HEK293 (cell line): Measurements from ENCODE around the gene PDIA4.

Experiments used
- CTCF ChIA-PET: fragments of 350-600 bp; formaldehyde crosslinking; extraction: SDS; loops from one replicate; lab custom pipeline; 2021; ENCODE audit warnings: antibody characterized with exemption; lab: Yijun Ruan, JAX
- POLR2A ChIA-PET: fragments of 300-600 bp; formaldehyde crosslinking; extraction: SDS; loops from one replicate; lab custom pipeline; 2020; ENCODE audit warnings: antibody characterized with exemption, inconsistent platforms; lab: Yijun Ruan, JAX
- H3K27ac ChIP-seq: fragments of 200-500 bp; sonication (Bioruptor generic); 2 replicates; pipeline ENCODE4 v1.5.1; 2014; ENCODE audit warnings: low read depth, low read length, control low read depth, inconsistent platforms; ENCODE audit errors: extremely low read depth
- H3K36me3 ChIP-seq, 2 experiments: fragments of 200-500 bp in 1 of 2; sonication (Bioruptor generic) in 1 of 2; 1 replicate in 1 of 2; 2 replicates in 1 of 2; pipeline ENCODE4 v1.5.1; 2014 to 2017; ENCODE audit warnings: inconsistent platforms in 2 of 2, low read length in 2 of 2; ENCODE audit not compliant: control insufficient read depth in 2 of 2, insufficient read depth in 1 of 2
- H3K4me1 ChIP-seq: fragments of 200-500 bp; sonication (Bioruptor generic); 2 replicates; pipeline ENCODE4 v1.5.1; 2014; ENCODE audit warnings: mild to moderate bottlenecking, low read length, inconsistent platforms; ENCODE audit not compliant: control insufficient read depth, insufficient read depth
- H3K4me3 ChIP-seq: 2 replicates; pipeline ENCODE4 v1.5.1; 2011; ENCODE audit warnings: low read depth, mild to moderate bottlenecking, control low read depth, low read length, moderate library complexity
- H3K9me3 ChIP-seq: fragments of 200-500 bp; sonication (Bioruptor generic); 2 replicates; pipeline ENCODE4 v1.5.1; 2014; ENCODE audit warnings: low read depth, low read length, inconsistent platforms; ENCODE audit not compliant: control insufficient read depth, insufficient read depth
- GLIS2 ChIP-seq: fragments of 450-650 bp; formaldehyde crosslinking; IDR thresholded peaks from 2 replicates; pipeline ENCODE4 v1.5.1; 2016; ENCODE audit warnings: missing biosample characterization, missing genetic modification characterization
- HOXD13 ChIP-seq: sonication (generic); formaldehyde crosslinking; IDR thresholded peaks from 2 replicates; pipeline ENCODE4 v1.8.0; 2022; ENCODE audit warnings: missing genetic modification reagents, borderline replicate concordance
- KLF16 ChIP-seq: fragments of 450-650 bp; formaldehyde crosslinking; IDR thresholded peaks from 2 replicates; pipeline ENCODE4 v1.5.1; 2017; ENCODE audit warnings: missing biosample characterization, missing genetic modification characterization
- MZF1 ChIP-seq: fragments of 450-650 bp; formaldehyde crosslinking; IDR thresholded peaks from 2 replicates; pipeline ENCODE4 v1.5.1; 2017; ENCODE audit warnings: missing biosample characterization, missing genetic modification characterization, borderline replicate concordance
- OSR2 ChIP-seq: fragments of 450-650 bp; formaldehyde crosslinking; IDR thresholded peaks from 2 replicates; pipeline ENCODE4 v1.5.1; 2016; ENCODE audit warnings: missing biosample characterization, missing genetic modification characterization
- PATZ1 ChIP-seq: fragments of 450-650 bp; formaldehyde crosslinking; IDR thresholded peaks from 2 replicates; pipeline ENCODE4 v1.5.1; 2016; ENCODE audit warnings: missing biosample characterization, missing genetic modification characterization
- TSHZ1 ChIP-seq: fragments of 450-650 bp; formaldehyde crosslinking; IDR thresholded peaks from 2 replicates; pipeline ENCODE4 v1.5.1; 2016; ENCODE audit warnings: missing biosample characterization, missing genetic modification characterization, borderline replicate concordance
- YY1 ChIP-seq: fragments of 450-650 bp; formaldehyde crosslinking; IDR thresholded peaks from 2 replicates; pipeline ENCODE4 v1.5.1; 2018; ENCODE audit warnings: missing biosample characterization, missing genetic modification characterization
- ZBTB20 ChIP-seq: fragments of 450-650 bp; formaldehyde crosslinking; IDR thresholded peaks from 2 replicates; pipeline ENCODE4 v1.5.1; 2016; ENCODE audit warnings: missing biosample characterization, missing genetic modification characterization
- ZBTB26 ChIP-seq: fragments of 450-650 bp; formaldehyde crosslinking; optimal IDR thresholded peaks from 2 replicates; pipeline ENCODE3; 2016; ENCODE audit warnings: missing biosample characterization, mild to moderate bottlenecking, missing genetic modification characterization
- ZFP37 ChIP-seq: fragments of 450-650 bp; formaldehyde crosslinking; IDR thresholded peaks from 2 replicates; pipeline ENCODE4 v1.5.1; 2016; ENCODE audit warnings: missing biosample characterization, missing genetic modification characterization
- ZNF10 ChIP-seq: fragments of 450-650 bp; formaldehyde crosslinking; IDR thresholded peaks from 2 replicates; pipeline ENCODE4 v1.5.1; 2017; ENCODE audit warnings: missing biosample characterization, missing genetic modification characterization
- ZNF112 ChIP-seq: fragments of 450-650 bp; formaldehyde crosslinking; IDR thresholded peaks from 2 replicates; pipeline ENCODE4 v1.5.0; 2017; ENCODE audit warnings: missing biosample characterization, missing genetic modification characterization
- ZNF155 ChIP-seq: fragments of 450-650 bp; formaldehyde crosslinking; IDR thresholded peaks from 2 replicates; pipeline ENCODE4 v1.5.1; 2016; ENCODE audit warnings: missing biosample characterization, missing genetic modification characterization
- ZNF175 ChIP-seq: fragments of 450-650 bp; formaldehyde crosslinking; IDR thresholded peaks from 2 replicates; pipeline ENCODE4 v1.5.1; 2016; ENCODE audit warnings: missing biosample characterization, missing genetic modification characterization
- ZNF184 ChIP-seq: fragments of 450-650 bp; IDR thresholded peaks from 2 replicates; pipeline ENCODE4 v1.5.1; 2018; ENCODE audit warnings: missing biosample characterization, mild to moderate bottlenecking, missing genetic modification characterization
- ZNF24 ChIP-seq: fragments of 450-650 bp; formaldehyde crosslinking; IDR thresholded peaks from 2 replicates; pipeline ENCODE4 v1.5.1; 2016; ENCODE audit warnings: missing biosample characterization, missing genetic modification characterization
- ZNF292 ChIP-seq: fragments of 450-650 bp; formaldehyde crosslinking; IDR thresholded peaks from 2 replicates; pipeline ENCODE4 v1.5.1; 2016; ENCODE audit warnings: low read depth, missing biosample characterization, missing genetic modification characterization, borderline replicate concordance
- ZNF311 ChIP-seq: fragments of 450-650 bp; formaldehyde crosslinking; IDR thresholded peaks from 2 replicates; pipeline ENCODE4 v1.5.1; 2017; ENCODE audit warnings: missing biosample characterization, missing genetic modification characterization, borderline replicate concordance
- ZNF362 ChIP-seq: fragments of 450-650 bp; formaldehyde crosslinking; IDR thresholded peaks from 2 replicates; pipeline ENCODE4 v1.5.1; 2016; ENCODE audit warnings: missing biosample characterization, missing genetic modification characterization
- ZNF404 ChIP-seq: fragments of 450-650 bp; formaldehyde crosslinking; IDR thresholded peaks from 2 replicates; pipeline ENCODE4 v1.5.1; 2017; ENCODE audit warnings: missing biosample characterization, missing genetic modification characterization
- ZNF473 ChIP-seq: fragments of 450-650 bp; formaldehyde crosslinking; IDR thresholded peaks from 2 replicates; pipeline ENCODE4 v1.5.1; 2017; ENCODE audit warnings: missing biosample characterization, missing genetic modification characterization
- ZNF549 ChIP-seq: fragments of 450-650 bp; IDR thresholded peaks from 2 replicates; pipeline ENCODE4 v1.5.1; 2018; ENCODE audit warnings: missing biosample characterization, missing genetic modification characterization, mild to moderate bottlenecking, inconsistent platforms, moderate library complexity
- ZSCAN18 ChIP-seq: fragments of 450-650 bp; formaldehyde crosslinking; IDR thresholded peaks from 2 replicates; pipeline ENCODE4 v1.5.1; 2016; ENCODE audit warnings: missing biosample characterization, missing genetic modification characterization
- ZSCAN5A ChIP-seq: fragments of 450-650 bp; formaldehyde crosslinking; IDR thresholded peaks from 2 replicates; pipeline ENCODE4 v1.5.1; 2016; ENCODE audit warnings: missing biosample characterization, missing genetic modification characterization

The PDIA4 gene

GRCh38 chr7:148994576-148994975 lies 33.7 kb downstream of the PDIA4 start:
- Histone ChIP-seq H3K36me3 (no peaks in the 10 kb centered on the region), H3K4me1 (no peaks in the 10 kb centered on the region), H3K9me3 (no peaks in the 10 kb centered on the region), H3K27ac (no peak overlapping the region), H3K4me3 (no peak overlapping the region)
- ChIA-PET CTCF (interaction anchor here (0.7 kb wide), 1 partner anchor 20 kb away, joined by 3 read pairs; no protein-coding TSS in a partner anchor), POLR2A (no interaction called here)
- no peak for TF ChIP-seq ZSCAN5A (tag by site-specific recombination)
- no peak for TF ChIP-seq ZNF175 (tag by site-specific recombination)
- TF ChIP-seq KLF16 (tag by site-specific recombination) = no peak
- TF ChIP-seq GLIS2 (tag by site-specific recombination) = no peak
- no peak for TF ChIP-seq ZNF155 (tag by site-specific recombination)
- no peak for TF ChIP-seq YY1 (tag by site-specific recombination)
- no peak for TF ChIP-seq MZF1 (tag by site-specific recombination)
- no peak for TF ChIP-seq ZNF10 (tag by site-specific recombination)
- TF ChIP-seq ZNF404 (tag by site-specific recombination) = no peak
- TF ChIP-seq ZNF473 (tag by site-specific recombination) = no peak
- TF ChIP-seq ZNF292 (tag by site-specific recombination) = no peak

- Histone ChIP-seq H3K4me1 (no peaks in the 10 kb centered on the region), H3K9me3 (no peaks in the 10 kb centered on the region), H3K36me3 (no peaks in the 10 kb centered on the region), H3K27ac (no peak overlapping the region), H3K4me3 (no peak overlapping the region)
- CTCF ChIA-PET = interaction anchor here (0.6 to 1.5 kb wide), 2 partner anchors 8 to 12 kb away, joined by 3 to 5 read pairs; no protein-coding TSS in a partner anchor
- POLR2A ChIA-PET = no interaction called here
- TF ChIP-seq ZNF175 (tag by site-specific recombination) = no peak
- TF ChIP-seq ZNF184 = no peak
- no peak for TF ChIP-seq ZNF311 (tag by site-specific recombination)
- TF ChIP-seq OSR2 (tag by site-specific recombination) = no peak
- no peak for TF ChIP-seq ZBTB20
- TF ChIP-seq ZBTB26 (tag by site-specific recombination) = no peak
- TF ChIP-seq ZNF473 (tag by site-specific recombination) = no peak
- TF ChIP-seq ZSCAN18 = no peak
- TF ChIP-seq TSHZ1 (tag by site-specific recombination) = no peak
- no peak for TF ChIP-seq ZNF362
- no peak for TF ChIP-seq ZNF549
- no peak for TF ChIP-seq ZNF24
- TF ChIP-seq HOXD13 (CRISPR knock-in tag) = no peak
- TF ChIP-seq ZNF112 (tag by site-specific recombination) = no peak
- TF ChIP-seq ZFP37 (tag by site-specific recombination) = no peak
- no peak for TF ChIP-seq PATZ1
Measured at GRCh38 chr7:148993193-148993592, 35.1 kb downstream of the PDIA4 start.
